ENCODE data around the gene TSC2.

- no peak for TF ChIP-seq CTCF (conservative IDR thresholded peaks at IDR 0.05)
- no peak for TF ChIP-seq ZFX (IDR thresholded peaks at IDR 0.05)
These were observed 45.1 kb downstream of the TSC2 start for GRCh38 chr16:2092866-2093265.
